ENCODE results near the gene RBMS2. TPM values are rescaled to one million over a fixed set of nuclear protein-coding genes. Genes with fewer than 3 reads are reported as not detected.

RBMS2 gene
- polyA plus RNA-seq, 1 donor (not counting 4 experiments of a cell fraction or from before 2014, with no cell fraction given), result 64.5 TPM

DNA sequence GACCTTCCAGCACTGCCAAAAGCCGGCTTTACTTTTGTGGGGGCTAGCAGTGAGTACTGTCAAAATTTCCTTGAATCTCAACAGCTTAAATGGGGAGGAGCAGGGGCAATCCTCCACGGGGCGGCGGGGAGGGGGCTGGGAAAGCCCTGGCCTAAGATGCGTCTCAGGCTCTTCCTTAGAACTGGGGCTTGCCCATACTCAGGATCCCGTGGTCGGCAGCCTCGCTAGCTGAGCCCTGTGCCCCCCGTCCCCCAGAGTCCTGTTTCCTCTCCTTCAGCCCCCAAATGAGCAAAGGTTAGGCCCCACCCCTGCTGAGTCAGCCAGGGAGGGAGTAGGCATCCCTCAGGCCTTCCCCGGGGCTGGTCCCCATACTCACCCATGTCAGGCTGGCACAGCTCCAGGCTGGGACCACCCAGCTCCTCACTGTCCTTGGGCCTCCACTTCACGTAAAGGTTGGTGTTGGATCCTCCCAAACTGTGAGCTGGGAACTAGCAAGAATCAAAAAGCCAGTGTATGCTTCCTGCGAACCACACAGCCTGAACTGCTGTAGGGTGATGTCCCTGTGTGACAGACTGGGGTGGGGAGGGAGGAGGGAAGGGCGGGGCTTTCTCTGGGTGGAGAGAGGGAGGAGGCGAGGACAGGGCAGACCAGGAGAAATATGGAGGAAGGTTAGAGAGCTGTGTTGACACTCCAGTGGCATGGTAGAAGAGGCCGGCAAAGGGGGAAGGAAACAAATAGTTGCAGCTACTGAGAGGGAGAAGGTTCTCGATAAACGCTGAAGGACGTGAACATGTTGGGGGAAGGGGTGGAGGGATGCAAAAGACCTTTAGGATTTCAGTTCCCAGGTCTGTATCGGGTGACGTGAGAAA is 114.4 kb downstream of the RBMS2 start:
- FAIRE-seq, result no peak
- Histone ChIP-seq H4K20me1 (ENCODE audit: control insufficient read depth, extremely low read depth, insufficient read depth, low read length) (no peaks in the 10 kb centered on the region), H2AFZ (ENCODE audit: control insufficient read depth, low read length) (peak overlapping the region; percentile 46), H3K4me3 (ENCODE audit: control insufficient read depth in 2 of 3, extremely low read depth in 1 of 3, insufficient read depth in 2 of 3, low read depth in 1 of 3, low read length in 3 of 3) (peak overlapping the region; percentile 58 to 95 (median 94)), H3K9me3 (ENCODE audit: control insufficient read depth, low read depth, low read length) (no peaks in the 10 kb centered on the region), H3K79me2 (ENCODE audit: control insufficient read depth, insufficient read depth, low read length) (peaks cover 49% of the 10 kb centered on the region), H3K27me3 (ENCODE audit: control insufficient read depth, extremely low read depth, insufficient read depth, low read length) (no peaks in the 10 kb centered on the region), H3K9ac (ENCODE audit: control insufficient read depth, extremely low read depth, insufficient read depth, low read length) (peak overlapping the region; percentile 90), H3K36me3 (ENCODE audit: control insufficient read depth in 2 of 2, extremely low read depth in 1 of 2, insufficient read depth in 2 of 2, low read length in 2 of 2) (peaks cover 9 to 28% of the 10 kb centered on the region in 2 experiments), H3K4me2 (ENCODE audit: control insufficient read depth, extremely low read depth, insufficient read depth, low read depth, low read length) (peak overlapping the region; percentile 100), H3K9me1 (ENCODE audit: control insufficient read depth, extremely low read depth, insufficient read depth, low read length) (peaks cover 4% of the 10 kb centered on the region), H3K4me1 (ENCODE audit: control insufficient read depth, extremely low read depth, insufficient read depth, low read length) (peaks cover 44% of the 10 kb centered on the region), H3K27ac (ENCODE audit: control insufficient read depth, insufficient read depth, low read length) (peak overlapping the region; percentile 93)
- DNase-seq (ENCODE audit: low read depth, low spot score), result no peak
- dilution Hi-C loops (cut with MboI; ENCODE audit: extremely low pct_ligation_motif_present, low sequenced_read_pairs), result no loop called here
- TF ChIP-seq CTCF (optimal IDR thresholded peaks at IDR 0.05 in 1 of 3, IDR thresholded peaks at IDR 0.05 in 1 of 3, conservative IDR thresholded peaks at IDR 0.05 in 1 of 3; ENCODE audit: extremely low read depth in 1 of 3, insufficient read depth in 2 of 3, low read length in 3 of 3), result no peak
- TF ChIP-seq EZH2 (IDR thresholded peaks at IDR 0.05; ENCODE audit: low read length), result no peak

GRCh38 chr12:56636675-56637540 is 115.3 kb downstream of the RBMS2 start:
- Histone ChIP-seq H3K9me3 (ENCODE audit: control insufficient read depth, low read depth, low read length) (no peaks in the 10 kb centered on the region), H3K27ac (ENCODE audit: control insufficient read depth, insufficient read depth, low read length) (peak overlapping the region; percentile 93), H3K27me3 (ENCODE audit: control insufficient read depth, extremely low read depth, insufficient read depth, low read length) (no peaks in the 10 kb centered on the region), H4K20me1 (ENCODE audit: control insufficient read depth, extremely low read depth, insufficient read depth, low read length) (no peaks in the 10 kb centered on the region), H2AFZ (ENCODE audit: control insufficient read depth, low read length) (no peak overlapping the region), H3K9me1 (ENCODE audit: control insufficient read depth, extremely low read depth, insufficient read depth, low read length) (peaks cover 4% of the 10 kb centered on the region), H3K4me1 (ENCODE audit: control insufficient read depth, extremely low read depth, insufficient read depth, low read length) (peaks cover 41% of the 10 kb centered on the region), H3K36me3 (ENCODE audit: control insufficient read depth in 2 of 2, extremely low read depth in 1 of 2, insufficient read depth in 2 of 2, low read length in 2 of 2) (peaks cover 9 to 28% of the 10 kb centered on the region in 2 experiments), H3K4me2 (ENCODE audit: control insufficient read depth, extremely low read depth, insufficient read depth, low read depth, low read length) (peak overlapping the region; percentile 100), H3K9ac (ENCODE audit: control insufficient read depth, extremely low read depth, insufficient read depth, low read length) (peak overlapping the region; percentile 90), H3K4me3 (ENCODE audit: control insufficient read depth in 2 of 3, extremely low read depth in 1 of 3, insufficient read depth in 2 of 3, low read depth in 1 of 3, low read length in 3 of 3) (peak overlapping the region; percentile 58 to 95 (median 94)), H3K79me2 (ENCODE audit: control insufficient read depth, insufficient read depth, low read length) (peaks cover 44% of the 10 kb centered on the region)
- dilution Hi-C loops (cut with MboI; ENCODE audit: extremely low pct_ligation_motif_present, low sequenced_read_pairs), result no loop called here
- FAIRE-seq, result peak; percentile 64
- no peak for TF ChIP-seq EZH2 (IDR thresholded peaks at IDR 0.05; ENCODE audit: low read length)
- peak; percentile 70 to 85 (median 83) for TF ChIP-seq CTCF (optimal IDR thresholded peaks at IDR 0.05 in 1 of 3, IDR thresholded peaks at IDR 0.05 in 1 of 3, conservative IDR thresholded peaks at IDR 0.05 in 1 of 3; ENCODE audit: extremely low read depth in 1 of 3, insufficient read depth in 2 of 3, low read length in 3 of 3)
- peak; percentile 96 for DNase-seq (ENCODE audit: low read depth, low spot score)
